CD4-positive, CD25-positive, alpha-beta regulatory T cell (primary cell): Measurements from ENCODE around the gene SLC25A31. TPM values are rescaled to one million over a fixed set of nuclear protein-coding genes. Genes with fewer than 3 reads are reported as not detected.

Experiments used
- ATAC-seq, 2 donors: fragments of 150-1000 bp; cut with Tn5 transposase; one replicate each; pipeline ENCODE4 v1.10.0; 2021; ENCODE audit warnings: low read depth in 2 of 2, moderate number of reproducible peaks in 2 of 2, moderate library complexity in 1 of 2
- DNase-seq, 3 donors: peaks; one replicate each; pipeline versions ENCODE4 v3.0.0 to v3.0.0-alpha.2; 2012 to 2022; ENCODE audit warnings: mixed read lengths in 1 of 3
- H3K27ac ChIP-seq: one replicate; pipeline ENCODE4 v1.7.0; 2013; ENCODE audit warnings: mild to moderate bottlenecking, low read length; ENCODE audit not compliant: insufficient read depth, poor library complexity, severe bottlenecking
- H3K27me3 ChIP-seq: one replicate; pipeline ENCODE4 v1.7.0; 2013; ENCODE audit warnings: low read length; ENCODE audit not compliant: control insufficient read depth, insufficient read depth
- H3K36me3 ChIP-seq: one replicate; pipeline ENCODE4 v1.7.0; 2013; ENCODE audit warnings: mild to moderate bottlenecking, low read length, moderate library complexity; ENCODE audit not compliant: control insufficient read depth, insufficient read depth
- H3K4me1 ChIP-seq: 2 replicates; pipeline ENCODE4 v1.7.0; 2013; ENCODE audit warnings: mild to moderate bottlenecking, low read length; ENCODE audit not compliant: insufficient read depth, control insufficient read depth, poor library complexity, severe bottlenecking
- H3K4me3 ChIP-seq: one replicate; pipeline ENCODE4 v1.7.0; 2013; ENCODE audit warnings: low read depth, mild to moderate bottlenecking, low read length, moderate library complexity
- H3K9me3 ChIP-seq, 2 experiments: 1 replicate in 1 of 2; 2 replicates in 1 of 2; pipeline ENCODE4 v1.7.0; 2013; ENCODE audit warnings: low read length in 2 of 2, mild to moderate bottlenecking in 1 of 2, moderate library complexity in 1 of 2; ENCODE audit not compliant: control insufficient read depth in 2 of 2
- H3K27ac Mint-ChIP-seq, 3 donors: one replicate each; pipeline ENCODE4 v1.8.0; 2020 to 2022; ENCODE audit warnings: mild to moderate bottlenecking in 3 of 3, mixed read lengths in 3 of 3, moderate library complexity in 2 of 3
- H3K27me3 Mint-ChIP-seq: one replicate; pipeline ENCODE4 v1.8.0; 2022; ENCODE audit warnings: mild to moderate bottlenecking, mixed read lengths
- H3K36me3 Mint-ChIP-seq: one replicate; pipeline ENCODE4 v1.8.0; 2020; ENCODE audit warnings: mixed read lengths
- H3K4me1 Mint-ChIP-seq, 4 donors: one replicate each; pipeline ENCODE4 v1.8.0; 2020 to 2022; ENCODE audit warnings: mixed read lengths in 4 of 4, mild to moderate bottlenecking in 1 of 4
- H3K4me3 Mint-ChIP-seq, 4 donors: one replicate each; pipeline ENCODE4 v1.8.0; 2020 to 2022; ENCODE audit warnings: mild to moderate bottlenecking in 4 of 4, mixed read lengths in 4 of 4, moderate library complexity in 3 of 4
- H3K9me3 Mint-ChIP-seq, 7 donors: one replicate each; pipeline ENCODE4 v1.8.0; 2020 to 2022; ENCODE audit warnings: mixed read lengths in 7 of 7, mild to moderate bottlenecking in 3 of 7, moderate library complexity in 2 of 7
- polyA plus RNA-seq, 4 donors: library from polyadenylated mRNA; unstranded; fragments of 300-500 nt; fragmentation: Illumina TruSeq; gene quantifications; one replicate each; pipeline ENCODE4 v1.2.3, GENCODE V29; 2021
- total RNA-seq: library from RNA; stranded (reverse); gene quantifications from one replicate; pipeline ENCODE4 v1.2.3, GENCODE V29; 2022

SLC25A31 gene
- total and polyA plus RNA-seq, 5 donors from 2014 or later: not detected

DNA sequence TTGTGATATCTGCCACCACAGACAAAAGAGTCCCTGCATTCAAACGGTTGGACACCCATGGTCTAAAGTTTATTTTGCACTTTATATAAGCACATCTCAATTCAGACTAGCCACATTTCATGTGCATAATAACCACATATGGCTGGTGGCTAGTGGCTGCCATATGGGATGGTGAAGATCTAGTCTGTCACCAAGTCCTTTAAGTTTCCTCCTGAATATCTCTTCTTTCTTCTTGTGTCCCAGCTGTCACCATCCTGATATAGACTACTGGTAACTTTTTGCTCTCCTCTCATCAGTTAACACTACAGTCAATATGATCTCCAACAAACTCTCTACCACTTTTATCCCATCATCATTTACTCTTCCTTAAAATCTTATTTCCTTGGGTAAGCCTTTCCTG is 61.2 kb downstream of the SLC25A31 start:
- Histone ChIP-seq H3K27ac (no peak overlapping the region), H3K36me3 (no peaks in the 10 kb centered on the region), H3K4me1 (no peaks in the 10 kb centered on the region), H3K4me3 (no peak overlapping the region), H3K27me3 (peaks cover 12% of the 10 kb centered on the region), H3K9me3 (no peaks in the 10 kb centered on the region)
- Mint-ChIP-seq H3K9me3 (peaks cover 0 to 3% (median 0%) of the 10 kb centered on the region in 7 donors), H3K36me3 (no peaks in the 10 kb centered on the region), H3K4me1 (no peaks in the 10 kb centered on the region), H3K4me3 (no peak overlapping the region), H3K27ac (no peak overlapping the region), H3K27me3 (peaks cover 42% of the 10 kb centered on the region)
- ATAC-seq (no peak), DNase-seq (no peak)

DNA sequence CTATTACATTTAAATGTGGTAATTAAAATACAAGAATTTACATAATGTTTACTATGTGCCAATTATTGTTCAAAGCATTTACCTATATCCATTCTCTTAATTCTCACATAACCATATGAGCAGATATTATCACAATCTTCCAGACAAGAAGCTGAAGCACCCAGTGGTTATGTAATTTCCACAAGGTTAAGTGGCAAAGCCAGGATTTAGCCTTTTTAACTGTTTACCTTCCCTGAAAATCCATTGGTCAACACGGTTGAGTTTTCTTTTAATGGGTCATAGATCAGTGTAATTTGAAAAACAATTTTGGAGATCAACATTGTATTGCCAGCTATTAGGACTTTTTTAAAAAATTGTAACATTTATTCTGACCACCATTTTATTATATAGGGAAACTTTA is 63.3 kb downstream of the SLC25A31 start:
- H3K4me1 Mint-ChIP-seq: no peaks in the 10 kb centered on the region
- no peaks in the 10 kb centered on the region for H3K36me3 Mint-ChIP-seq
- Histone ChIP-seq H3K27ac (no peak overlapping the region), H3K4me3 (no peak overlapping the region), H3K27me3 (peaks cover 12% of the 10 kb centered on the region), H3K4me1 (no peaks in the 10 kb centered on the region), H3K36me3 (no peaks in the 10 kb centered on the region), H3K9me3 (no peaks in the 10 kb centered on the region)
- peaks cover 0 to 3% (median 0%) of the 10 kb centered on the region in 7 donors for H3K9me3 Mint-ChIP-seq
- ATAC-seq: no peak
- H3K27ac Mint-ChIP-seq: no peak overlapping the region
- peaks cover 35% of the 10 kb centered on the region for H3K27me3 Mint-ChIP-seq
- DNase-seq: no peak
- no peak overlapping the region for H3K4me3 Mint-ChIP-seq

DNA sequence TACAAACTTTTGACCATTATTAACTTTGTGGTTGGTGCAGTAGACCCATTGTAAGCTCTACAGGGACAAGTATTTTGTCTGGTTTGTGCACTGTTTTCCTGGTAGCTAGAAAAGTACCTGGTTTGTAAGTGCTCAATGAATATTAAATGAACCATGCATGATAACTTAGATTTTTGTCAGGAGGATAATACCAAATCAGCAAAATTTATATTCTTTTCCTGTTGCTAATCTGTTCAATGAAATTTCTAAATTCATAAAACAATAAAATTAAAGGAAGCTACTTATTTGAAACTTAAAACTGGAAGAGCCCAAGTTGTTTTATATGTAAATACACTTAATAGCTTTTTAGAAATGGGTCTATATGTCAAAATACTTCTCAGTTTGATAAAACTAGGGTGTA is 69.5 kb downstream of the SLC25A31 start:
- Histone ChIP-seq H3K4me1 (no peaks in the 10 kb centered on the region), H3K4me3 (no peak overlapping the region), H3K27ac (no peak overlapping the region), H3K27me3 (peaks cover 9% of the 10 kb centered on the region), H3K9me3 (no peaks in the 10 kb centered on the region), H3K36me3 (no peaks in the 10 kb centered on the region)
- no peak overlapping the region for H3K4me3 Mint-ChIP-seq
- DNase-seq (no peak), ATAC-seq (no peak)
- peaks cover 29% of the 10 kb centered on the region for H3K27me3 Mint-ChIP-seq
- no peaks in the 10 kb centered on the region for H3K4me1 Mint-ChIP-seq
- H3K9me3 Mint-ChIP-seq: peaks cover 0 to 1% (median 0%) of the 10 kb centered on the region in 7 donors
- no peaks in the 10 kb centered on the region for H3K36me3 Mint-ChIP-seq
- no peak overlapping the region for H3K27ac Mint-ChIP-seq

DNA sequence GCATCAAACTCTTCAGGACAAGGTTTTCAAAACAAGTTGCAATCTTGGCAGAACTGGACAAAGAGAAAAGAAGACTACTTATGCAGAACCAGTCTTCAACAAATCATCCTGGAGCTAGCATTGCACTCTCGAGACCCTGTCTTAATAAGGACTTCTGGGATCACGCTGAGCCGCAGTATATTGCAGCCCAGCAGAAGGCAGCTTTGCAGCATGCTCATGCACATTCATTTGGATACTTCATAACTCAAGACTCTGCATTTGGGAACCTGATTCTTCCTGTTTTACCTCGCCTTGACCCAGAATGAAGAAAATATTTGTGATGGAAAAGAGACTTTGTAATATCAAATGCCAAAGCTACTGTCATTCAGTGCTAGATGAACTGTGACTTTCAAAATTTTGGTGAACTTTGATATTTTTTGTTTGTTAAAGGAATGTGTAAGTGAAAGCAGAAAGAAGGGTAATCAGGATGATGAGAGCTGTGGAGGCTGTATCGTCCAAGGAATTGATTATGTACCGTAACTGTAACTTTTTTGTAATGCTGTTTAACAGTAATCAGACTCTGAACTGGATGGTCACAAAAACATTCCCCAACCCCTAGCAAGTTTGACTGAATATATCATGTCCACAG is 79.1 kb downstream of the SLC25A31 start:
- Histone ChIP-seq H3K9me3 (no peaks in the 10 kb centered on the region), H3K27ac (no peak overlapping the region), H3K36me3 (no peaks in the 10 kb centered on the region), H3K4me3 (no peak overlapping the region), H3K27me3 (peaks cover 3% of the 10 kb centered on the region), H3K4me1 (no peaks in the 10 kb centered on the region)
- ATAC-seq (no peak), DNase-seq (no peak)
- Mint-ChIP-seq H3K36me3 (no peaks in the 10 kb centered on the region), H3K27ac (no peak overlapping the region), H3K4me3 (no peak overlapping the region), H3K9me3 (no peaks in the 10 kb centered on the region), H3K27me3 (peaks cover 26% of the 10 kb centered on the region), H3K4me1 (no peaks in the 10 kb centered on the region)

DNA sequence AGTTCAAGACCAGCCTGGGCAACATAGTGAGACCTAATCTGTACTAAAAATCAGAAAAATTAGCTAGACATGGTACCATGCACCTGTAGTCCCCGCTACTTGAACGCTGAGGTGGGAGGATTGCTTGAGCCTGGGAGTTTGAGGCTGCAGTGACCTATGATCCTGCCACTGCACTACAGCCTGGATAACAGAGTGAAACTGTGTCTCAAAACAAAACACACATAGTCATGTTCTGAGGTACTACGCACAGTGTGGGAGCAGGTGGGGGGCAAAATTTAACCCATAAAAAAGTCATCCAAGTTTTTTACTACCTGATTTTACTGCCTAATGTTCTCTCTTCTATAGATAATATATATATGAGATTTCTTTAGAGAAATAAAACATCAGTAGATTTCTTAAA is 80.4 kb downstream of the SLC25A31 start:
- Mint-ChIP-seq H3K4me1 (no peaks in the 10 kb centered on the region), H3K4me3 (no peak overlapping the region), H3K36me3 (no peaks in the 10 kb centered on the region), H3K27ac (no peak overlapping the region), H3K27me3 (peaks cover 26% of the 10 kb centered on the region), H3K9me3 (no peaks in the 10 kb centered on the region)
- ATAC-seq: no peak
- H3K9me3 ChIP-seq: no peaks in the 10 kb centered on the region
- H3K36me3 ChIP-seq: no peaks in the 10 kb centered on the region
- H3K27ac ChIP-seq: no peak overlapping the region
- H3K4me1 ChIP-seq: no peaks in the 10 kb centered on the region
- DNase-seq: no peak
- no peak overlapping the region for H3K4me3 ChIP-seq
- peaks cover 3% of the 10 kb centered on the region for H3K27me3 ChIP-seq

DNA sequence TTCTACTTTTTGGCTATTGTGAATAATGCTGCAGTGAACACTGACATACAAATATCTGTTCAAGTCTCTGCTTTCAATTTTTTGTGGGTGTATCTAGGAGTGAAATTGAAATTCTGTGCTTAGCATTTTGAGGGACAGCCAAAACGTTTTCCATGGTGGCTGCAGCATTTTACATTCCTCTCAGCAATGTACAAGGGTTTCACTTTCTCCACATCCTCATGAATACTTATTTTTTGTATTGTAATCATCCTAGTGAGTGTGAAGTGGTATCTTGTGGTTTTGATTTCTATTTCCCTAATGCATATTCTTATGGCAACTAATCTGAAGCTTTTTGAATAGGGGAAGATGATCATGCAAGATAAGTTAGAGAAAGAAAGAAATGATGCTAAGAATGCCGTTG is 92.2 kb downstream of the SLC25A31 start:
- H3K36me3 Mint-ChIP-seq: no peaks in the 10 kb centered on the region
- DNase-seq (no peak), ATAC-seq (no peak)
- Histone ChIP-seq H3K9me3 (no peaks in the 10 kb centered on the region), H3K4me3 (no peak overlapping the region), H3K27ac (no peak overlapping the region), H3K27me3 (peaks cover 6% of the 10 kb centered on the region), H3K36me3 (no peaks in the 10 kb centered on the region), H3K4me1 (no peaks in the 10 kb centered on the region)
- no peak overlapping the region for H3K27ac Mint-ChIP-seq
- H3K4me1 Mint-ChIP-seq: no peaks in the 10 kb centered on the region
- peaks cover 0 to 2% (median 0%) of the 10 kb centered on the region in 7 donors for H3K9me3 Mint-ChIP-seq
- peaks cover 18% of the 10 kb centered on the region for H3K27me3 Mint-ChIP-seq
- H3K4me3 Mint-ChIP-seq: no peak overlapping the region

Other genes with a start within 250 kb of the SLC25A31 start
- gene INTU, start 97.4 kb upstream of the SLC25A31 start, total RNA-seq: 0.67 TPM
- gene INTU, start 97.4 kb upstream of the SLC25A31 start, polyA plus RNA-seq: not detected
- gene HSPA4L, start 51.9 kb downstream of the SLC25A31 start, total RNA-seq: not detected
- not detected for gene HSPA4L, start 51.9 kb downstream of the SLC25A31 start, polyA plus RNA-seq
- 13.8 TPM for gene PLK4, start 150.5 kb downstream of the SLC25A31 start, total RNA-seq
- gene PLK4, start 150.5 kb downstream of the SLC25A31 start, polyA plus RNA-seq: 1 to 10 TPM; 1.3 to 4.5 (median 2.4) TPM
- 31.3 TPM for gene MFSD8, start 234.8 kb downstream of the SLC25A31 start, total RNA-seq
- 10 to 100 TPM in 2 of 4 donors, 1 to 10 TPM in 2; 7.2 to 12.7 (median 9.7) TPM for gene MFSD8, start 234.8 kb downstream of the SLC25A31 start, polyA plus RNA-seq
- 22.7 TPM for gene ABHD18, start 235.0 kb downstream of the SLC25A31 start, total RNA-seq
- 10 to 100 TPM; 10.9 to 13.4 (median 12.1) TPM for gene ABHD18, start 235.0 kb downstream of the SLC25A31 start, polyA plus RNA-seq